ENCODE measurements around the gene PLPPR1.

PLPPR1 gene

DNA sequence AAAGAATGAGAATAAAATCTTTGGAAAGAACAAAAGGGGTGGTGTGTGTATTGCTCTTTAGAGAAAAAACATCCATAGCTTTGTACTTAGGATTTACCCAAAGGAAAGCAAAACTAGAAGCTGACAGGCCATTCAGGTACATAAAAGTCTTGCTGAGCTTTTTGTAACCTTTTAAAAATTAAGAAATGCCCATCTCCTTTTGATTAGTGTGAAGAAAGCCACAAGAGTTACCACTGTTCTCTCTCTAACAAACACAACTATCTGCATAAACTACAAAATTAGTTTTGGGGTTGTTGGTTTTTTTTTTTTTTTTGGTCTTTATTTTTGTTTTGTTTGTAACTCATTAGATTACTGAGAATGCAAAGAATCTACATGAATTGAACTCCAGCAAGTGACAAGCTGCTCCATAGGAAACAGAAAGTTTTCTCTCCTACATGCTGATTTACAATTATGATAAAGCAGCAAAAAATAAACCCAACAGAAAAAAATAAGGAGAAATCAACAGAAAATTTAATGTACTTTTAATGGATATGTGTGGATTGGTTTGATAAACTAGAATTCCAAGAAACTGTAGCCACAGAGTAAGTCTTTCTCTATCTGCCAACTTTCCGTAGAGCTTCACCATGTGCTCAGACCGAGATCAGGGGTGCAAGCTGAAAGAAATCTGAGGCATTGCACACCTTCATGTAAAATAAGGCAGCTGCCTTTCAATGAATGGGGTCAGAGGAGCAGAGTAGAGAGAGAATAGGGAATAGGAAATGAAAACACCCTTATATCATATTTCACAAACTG, 344.0 kb downstream of the PLPPR1 start:
- TF ChIP-seq EZH2phosphoT487 (IDR thresholded peaks at IDR 0.05; ENCODE audit: low read length) (no peak), CTCF (IDR thresholded peaks at IDR 0.05; ENCODE audit: low read length) (no peak), EZH2 (optimal IDR thresholded peaks at IDR 0.05; ENCODE audit: low read depth, low read length) (no peak)
- no peak overlapping the region for H3K27ac ChIP-seq (ENCODE audit: low read length)
- H3K9me2 ChIP-seq (replicated peaks; ENCODE audit: insufficient read depth, low read length), result no peaks in the 10 kb centered on the region
- no peaks in the 10 kb centered on the region for H3F3A ChIP-seq (ENCODE audit: insufficient read depth, low read length)
- no peaks in the 10 kb centered on the region for H3K27me3 ChIP-seq (replicated peaks; ENCODE audit: insufficient read depth, low read length)
- peak; percentile 7 for DNase-seq
- no peaks in the 10 kb centered on the region for H3K9me3 ChIP-seq (replicated peaks; ENCODE audit: insufficient read depth, low read length)
- H3K9ac ChIP-seq (ENCODE audit: low read length), result no peak overlapping the region
- H3K4me3 ChIP-seq (ENCODE audit: low read length), result no peak overlapping the region
- H3K4me1 ChIP-seq (ENCODE audit: low read length), result no peaks in the 10 kb centered on the region
- no peaks in the 10 kb centered on the region for H3K79me2 ChIP-seq (ENCODE audit: low read length)
- H3K36me3 ChIP-seq (replicated peaks; ENCODE audit: insufficient read depth, low read length), result no peaks in the 10 kb centered on the region
- H3K4me2 ChIP-seq (ENCODE audit: low read depth, low read length), result 0 out of 2 replicates have a peak overlapping the region, but pooled peaks have one; percentile 8
- no peak overlapping the region for H2AFZ ChIP-seq (ENCODE audit: low read length)
- H4K20me1 ChIP-seq (ENCODE audit: insufficient read depth, low read length), result no peaks in the 10 kb centered on the region
